Lower leg skin (tissue), 4 donors: Measurements from ENCODE around the gene ZNF662. TPM values are rescaled to one million over a fixed set of nuclear protein-coding genes. Genes with fewer than 3 reads are reported as not detected.

Experiments
- DNase-seq, 2 donors: peaks; one replicate each; pipeline ENCODE4 v3.0.0-alpha.2; 2019; ENCODE audit warnings: low spot score in 2 of 2
- H3K4me3 ChIP-seq: fragments of 200-600 bp; sonication (generic); 2 replicates; pipeline ENCODE4 v1.5.1; 2017; ENCODE audit warnings: mild to moderate bottlenecking, low read depth; ENCODE audit not compliant: poor library complexity, severe bottlenecking
- CTCF ChIP-seq, 3 donors: fragments of 450-650 bp; IDR thresholded peaks; one replicate each; pipeline ENCODE4 v1.5.1; 2016; ENCODE audit warnings: antibody characterized with exemption in 3 of 3, mild to moderate bottlenecking in 3 of 3, moderate library complexity in 2 of 3
- POLR2A ChIP-seq, 2 donors: fragments of 450-650 bp; IDR thresholded peaks; one replicate each; pipeline ENCODE4 v1.6.1; 2016 to 2017; ENCODE audit warnings: antibody characterized with exemption in 2 of 2, mild to moderate bottlenecking in 1 of 2, moderate library complexity in 1 of 2
- WGBS, 2 donors: methylation state at CpG; one replicate each; pipeline ENCODE4 v1.1.5; 2018; 5-methylcytosine and 5-hydroxymethylcytosine counted together
- intact Hi-C: fragments of 100-400 bp; cut with DNase I; formaldehyde crosslinking; loops from one replicate; pipeline ENCODE4 v1.15.0; 2023; ENCODE audit warnings: low total_unique reads
- total RNA-seq, 4 donors: library from RNA; depleted of rRNA; stranded (reverse); fragments of >200 nt; gene quantifications; one replicate each; pipeline ENCODE4 v1.1.0, GENCODE V29; 2016

ZNF662 gene
- total RNA-seq, 4 donors from 2014 or later: 13.5 to 16.8 (median 16.1) TPM

DNA sequence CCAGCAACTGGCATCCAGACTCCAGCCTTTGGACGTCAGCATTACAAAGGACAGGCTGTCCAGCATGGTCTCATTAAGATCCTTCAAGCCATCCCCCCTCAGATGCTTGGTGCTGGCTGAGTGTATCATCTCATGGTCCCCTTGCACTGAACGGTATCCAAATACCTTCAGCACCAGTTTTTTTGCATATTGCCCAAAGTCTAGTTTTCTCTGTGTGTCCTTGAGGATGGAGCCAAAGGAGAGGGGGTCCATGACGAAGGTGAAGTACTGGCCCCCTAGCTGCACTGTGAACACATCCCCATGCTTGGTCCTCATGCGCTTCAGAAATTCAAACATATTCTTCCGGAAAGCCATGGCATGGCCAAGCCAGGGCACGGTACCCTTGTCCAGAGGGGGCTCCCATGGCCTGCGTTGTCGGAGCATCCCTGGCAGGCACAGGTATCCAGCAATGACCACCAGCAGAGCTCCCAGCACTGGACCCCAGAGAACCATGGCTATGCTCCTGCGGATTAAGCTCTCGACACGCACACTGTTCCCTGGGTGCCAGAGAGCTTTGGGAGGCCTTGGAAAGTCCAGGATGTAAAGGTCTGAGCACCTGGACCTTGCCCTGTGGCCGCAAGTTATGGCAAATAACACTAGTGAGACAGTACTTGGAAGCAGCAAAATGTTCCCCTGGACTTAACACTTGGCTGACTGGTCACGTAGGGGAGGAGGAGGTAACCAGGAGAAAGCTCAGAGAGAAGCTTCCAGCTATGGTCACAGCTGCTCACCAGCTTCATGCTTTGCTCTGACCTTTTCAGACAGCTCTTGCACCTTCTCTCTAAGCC, 30.4 kb upstream of the ZNF662 start, which contains the start of gene CYP8B1:
CYP8B1 (minus strand) TSS at position 555 of the 827 bp plus-strand sequence; CDS start at position 492, 63 bp downstream.
- intact Hi-C loops: no loop called here
- no peak within 1 kb of the TSS for H3K4me3 ChIP-seq
- TF ChIP-seq POLR2A (IDR thresholded peaks at IDR 0.05): no peak
- TF ChIP-seq CTCF (IDR thresholded peaks at IDR 0.05): no peak
- WGBS, 2 donors: 87 to 88% methylated on average over 13 of the region's 13 CpGs
- peak in 1 of 2 donors; percentile 78 for DNase-seq

DNA sequence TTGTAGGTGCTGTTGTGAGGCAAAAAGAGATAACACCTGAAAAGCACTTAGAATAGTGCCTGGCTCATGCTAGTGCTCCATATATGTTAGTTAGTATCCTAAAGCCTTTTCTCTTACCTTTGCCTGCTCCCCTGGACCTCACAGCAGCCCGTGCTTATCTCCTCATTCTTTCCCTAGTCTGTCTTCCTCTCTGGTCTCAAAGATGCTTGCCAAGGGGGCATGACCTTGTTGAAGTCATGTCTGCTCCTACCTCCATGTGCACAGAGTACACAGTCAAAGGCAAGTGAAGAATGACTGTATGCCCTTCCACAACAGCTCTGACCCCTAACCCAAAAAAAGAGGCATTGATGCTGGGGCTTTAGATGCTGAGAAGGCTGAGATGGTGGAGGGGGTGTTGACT, 29.5 kb upstream of the ZNF662 start:
- TF ChIP-seq CTCF (IDR thresholded peaks at IDR 0.05): no peak
- no peak for TF ChIP-seq POLR2A (IDR thresholded peaks at IDR 0.05)
- H3K4me3 ChIP-seq: no peak overlapping the region
- DNase-seq: peak in 1 of 2 donors; percentile 52
- 60 to 70% methylated on average over 1 of the region's 1 CpG for WGBS, 2 donors
- intact Hi-C loops: no loop called here

- peak in 1 of 2 donors; percentile 70 for DNase-seq
- no peak overlapping the region for H3K4me3 ChIP-seq
- TF ChIP-seq POLR2A (IDR thresholded peaks at IDR 0.05) (no peak), CTCF (IDR thresholded peaks at IDR 0.05) (no peak)
- 84% methylated on average over 7 of the region's 7 CpGs for WGBS, 2 donors
- intact Hi-C loops: no loop called here
Measured at GRCh38 chr3:42876940-42877720, 28.8 kb upstream of the ZNF662 start.

GRCh38 chr3:42877881-42878280, 28.1 kb upstream of the ZNF662 start:
- DNase-seq: no peak
- intact Hi-C loops: no loop called here
- H3K4me3 ChIP-seq: no peak overlapping the region
- 92 to 96% methylated on average over 2 of the region's 2 CpGs for WGBS, 2 donors
- no peak for TF ChIP-seq POLR2A (IDR thresholded peaks at IDR 0.05)
- TF ChIP-seq CTCF (IDR thresholded peaks at IDR 0.05): no peak

DNA sequence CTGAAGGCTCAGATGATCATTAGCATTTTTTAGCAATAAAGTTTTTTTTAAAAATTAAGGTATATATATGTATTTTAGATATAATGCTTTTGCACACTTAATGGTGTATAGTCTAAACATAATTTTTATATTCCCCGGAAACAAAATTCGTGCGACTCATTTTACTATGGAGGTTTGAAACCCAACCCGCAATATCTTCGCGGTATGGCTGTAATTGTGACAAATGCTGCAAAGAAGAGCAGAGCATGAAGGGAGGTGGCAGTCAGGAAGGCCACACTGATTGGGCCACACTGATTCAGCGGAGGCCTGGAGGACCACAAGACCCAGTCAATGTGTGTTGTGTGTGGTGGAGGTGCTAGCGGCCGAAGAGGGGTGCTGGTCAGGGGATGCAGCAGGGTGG, 25.8 kb upstream of the ZNF662 start:
- no peak overlapping the region for H3K4me3 ChIP-seq
- WGBS, 2 donors: 85 to 88% methylated on average over 9 of the region's 9 CpGs
- no peak for DNase-seq
- intact Hi-C loops: loop anchor here (5.0 kb wide), 2 partner anchors 53 to 98 kb away; no protein-coding TSS in a partner anchor
- TF ChIP-seq POLR2A (IDR thresholded peaks at IDR 0.05): no peak
- TF ChIP-seq CTCF (IDR thresholded peaks at IDR 0.05): no peak
